Measurements from ENCODE around the gene CHN1. TPM values are rescaled to one million over a fixed set of nuclear protein-coding genes. Genes with fewer than 3 reads are reported as not detected.

CHN1 gene
- polyA plus RNA-seq, 1 donor (not counting 4 experiments of a cell fraction or from before 2014, with no cell fraction given): 2.3 TPM

DNA sequence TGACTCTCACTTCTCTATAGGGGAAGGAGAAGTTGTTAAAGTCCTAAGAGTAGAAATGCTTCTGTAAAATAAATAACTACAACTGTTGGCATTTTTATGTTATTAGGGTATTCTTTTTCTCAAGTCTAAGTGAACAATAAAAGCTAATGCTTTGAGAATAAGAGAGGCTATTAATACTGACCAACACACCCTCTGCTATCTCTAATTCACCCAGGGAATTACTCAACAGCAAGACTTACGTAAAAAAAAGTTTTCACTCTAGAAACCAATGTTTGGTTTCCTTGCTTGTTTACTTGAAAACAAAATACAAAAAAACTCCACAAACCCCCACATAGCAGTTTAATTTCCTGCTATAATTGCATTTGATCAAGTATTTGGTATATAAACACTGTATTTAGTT lies 25.2 kb downstream of the CHN1 start:
- DNase-seq (ENCODE audit: low read depth, low spot score): no peak
- dilution Hi-C loops (cut with MboI; ENCODE audit: extremely low pct_ligation_motif_present, low sequenced_read_pairs): no loop called here
- Histone ChIP-seq H2AFZ (ENCODE audit: control insufficient read depth, low read length) (no peak overlapping the region), H3K9me1 (ENCODE audit: control insufficient read depth, extremely low read depth, insufficient read depth, low read length) (no peaks in the 10 kb centered on the region), H3K27me3 (ENCODE audit: control insufficient read depth, extremely low read depth, insufficient read depth, low read length) (no peaks in the 10 kb centered on the region), H3K79me2 (ENCODE audit: control insufficient read depth, insufficient read depth, low read length) (no peaks in the 10 kb centered on the region), H3K4me3 (ENCODE audit: control insufficient read depth in 2 of 3, extremely low read depth in 1 of 3, insufficient read depth in 2 of 3, low read depth in 1 of 3, low read length in 3 of 3) (no peak overlapping the region), H4K20me1 (ENCODE audit: control insufficient read depth, extremely low read depth, insufficient read depth, low read length) (no peaks in the 10 kb centered on the region), H3K4me1 (ENCODE audit: control insufficient read depth, extremely low read depth, insufficient read depth, low read length) (no peaks in the 10 kb centered on the region), H3K36me3 (ENCODE audit: control insufficient read depth in 2 of 2, extremely low read depth in 1 of 2, insufficient read depth in 2 of 2, low read length in 2 of 2) (no peaks in the 10 kb centered on the region), H3K27ac (ENCODE audit: control insufficient read depth, insufficient read depth, low read length) (no peak overlapping the region), H3K9ac (ENCODE audit: control insufficient read depth, extremely low read depth, insufficient read depth, low read length) (no peak overlapping the region), H3K9me3 (ENCODE audit: control insufficient read depth, low read depth, low read length) (no peaks in the 10 kb centered on the region), H3K4me2 (ENCODE audit: control insufficient read depth, extremely low read depth, insufficient read depth, low read depth, low read length) (no peak overlapping the region)
- TF ChIP-seq EZH2 (IDR thresholded peaks at IDR 0.05; ENCODE audit: low read length): no peak
- TF ChIP-seq, protein P1, sequence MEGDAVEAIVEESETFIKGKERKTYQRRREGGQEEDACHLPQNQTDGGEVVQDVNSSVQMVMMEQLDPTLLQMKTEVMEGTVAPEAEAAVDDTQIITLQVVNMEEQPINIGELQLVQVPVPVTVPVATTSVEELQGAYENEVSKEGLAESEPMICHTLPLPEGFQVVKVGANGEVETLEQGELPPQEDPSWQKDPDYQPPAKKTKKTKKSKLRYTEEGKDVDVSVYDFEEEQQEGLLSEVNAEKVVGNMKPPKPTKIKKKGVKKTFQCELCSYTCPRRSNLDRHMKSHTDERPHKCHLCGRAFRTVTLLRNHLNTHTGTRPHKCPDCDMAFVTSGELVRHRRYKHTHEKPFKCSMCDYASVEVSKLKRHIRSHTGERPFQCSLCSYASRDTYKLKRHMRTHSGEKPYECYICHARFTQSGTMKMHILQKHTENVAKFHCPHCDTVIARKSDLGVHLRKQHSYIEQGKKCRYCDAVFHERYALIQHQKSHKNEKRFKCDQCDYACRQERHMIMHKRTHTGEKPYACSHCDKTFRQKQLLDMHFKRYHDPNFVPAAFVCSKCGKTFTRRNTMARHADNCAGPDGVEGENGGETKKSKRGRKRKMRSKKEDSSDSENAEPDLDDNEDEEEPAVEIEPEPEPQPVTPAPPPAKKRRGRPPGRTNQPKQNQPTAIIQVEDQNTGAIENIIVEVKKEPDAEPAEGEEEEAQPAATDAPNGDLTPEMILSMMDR (optimal IDR thresholded peaks at IDR 0.05 in 1 of 3, IDR thresholded peaks at IDR 0.05 in 1 of 3, conservative IDR thresholded peaks at IDR 0.05 in 1 of 3; ENCODE audit: extremely low read depth in 1 of 3, insufficient read depth in 2 of 3, low read length in 3 of 3): no peak
- no peak for FAIRE-seq

DNA sequence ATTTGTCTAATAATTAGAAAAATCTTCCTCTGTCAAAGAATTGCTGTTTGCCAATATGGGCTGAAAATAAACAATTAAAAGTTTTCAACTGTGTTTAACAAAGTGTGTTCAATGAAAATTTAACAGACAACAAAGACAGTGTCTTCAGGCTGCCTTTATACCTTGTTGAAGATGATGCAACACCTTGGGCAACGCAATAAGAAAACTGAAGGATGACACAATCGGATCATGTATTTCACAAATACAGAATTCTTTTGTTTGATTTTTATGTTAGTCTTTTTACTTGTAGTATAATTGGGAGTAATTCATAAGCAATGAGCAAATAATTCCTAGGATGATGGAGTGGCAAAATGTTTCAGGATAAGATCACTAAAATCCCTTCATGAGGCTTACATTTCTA lies 27.8 kb downstream of the CHN1 start:
- no peaks in the 10 kb centered on the region for H3K9me3 ChIP-seq (ENCODE audit: control insufficient read depth, low read depth, low read length)
- DNase-seq (ENCODE audit: low read depth, low spot score): no peak
- no peak overlapping the region for H3K27ac ChIP-seq (ENCODE audit: control insufficient read depth, insufficient read depth, low read length)
- H2AFZ ChIP-seq (ENCODE audit: control insufficient read depth, low read length): no peak overlapping the region
- dilution Hi-C loops (cut with MboI; ENCODE audit: extremely low pct_ligation_motif_present, low sequenced_read_pairs): no loop called here
- H3K36me3 ChIP-seq (ENCODE audit: control insufficient read depth in 2 of 2, extremely low read depth in 1 of 2, insufficient read depth in 2 of 2, low read length in 2 of 2): no peaks in the 10 kb centered on the region
- TF ChIP-seq, protein P1 (optimal IDR thresholded peaks at IDR 0.05 in 1 of 3, IDR thresholded peaks at IDR 0.05 in 1 of 3, conservative IDR thresholded peaks at IDR 0.05 in 1 of 3; ENCODE audit: extremely low read depth in 1 of 3, insufficient read depth in 2 of 3, low read length in 3 of 3): no peak
- no peak for TF ChIP-seq EZH2 (IDR thresholded peaks at IDR 0.05; ENCODE audit: low read length)
- no peak for FAIRE-seq
- H3K4me3 ChIP-seq (ENCODE audit: control insufficient read depth in 2 of 3, extremely low read depth in 1 of 3, insufficient read depth in 2 of 3, low read depth in 1 of 3, low read length in 3 of 3): no peak overlapping the region
- H3K4me1 ChIP-seq (ENCODE audit: control insufficient read depth, extremely low read depth, insufficient read depth, low read length): peaks cover 11% of the 10 kb centered on the region
- no peaks in the 10 kb centered on the region for H3K9me1 ChIP-seq (ENCODE audit: control insufficient read depth, extremely low read depth, insufficient read depth, low read length)
- no peaks in the 10 kb centered on the region for H4K20me1 ChIP-seq (ENCODE audit: control insufficient read depth, extremely low read depth, insufficient read depth, low read length)
- no peaks in the 10 kb centered on the region for H3K27me3 ChIP-seq (ENCODE audit: control insufficient read depth, extremely low read depth, insufficient read depth, low read length)
- H3K9ac ChIP-seq (ENCODE audit: control insufficient read depth, extremely low read depth, insufficient read depth, low read length): no peak overlapping the region
- no peak overlapping the region for H3K4me2 ChIP-seq (ENCODE audit: control insufficient read depth, extremely low read depth, insufficient read depth, low read depth, low read length)
- H3K79me2 ChIP-seq (ENCODE audit: control insufficient read depth, insufficient read depth, low read length): no peaks in the 10 kb centered on the region
